Esophagus muscularis mucosa (tissue), 3 donors: ENCODE measurements around the gene SUPT6H.

Source experiments
- POLR2A ChIP-seq: fragments of 450-650 bp; IDR thresholded peaks from one replicate; pipeline ENCODE4 v1.6.1; 2017; ENCODE audit warnings: antibody characterized with exemption, moderate library complexity, mild to moderate bottlenecking, low read depth
- TF ChIP-seq, protein P1 (sequence below), 3 experiments: fragments of 200-600 bp in 2 of 3; fragments of 450-650 bp in 1 of 3; sonication (generic) in 2 of 3; IDR thresholded peaks; one replicate each; pipeline ENCODE4 v1.5.1; 2017 to 2019; ENCODE audit warnings: antibody characterized with exemption in 3 of 3, mild to moderate bottlenecking in 2 of 3, moderate library complexity in 1 of 3

DNA sequence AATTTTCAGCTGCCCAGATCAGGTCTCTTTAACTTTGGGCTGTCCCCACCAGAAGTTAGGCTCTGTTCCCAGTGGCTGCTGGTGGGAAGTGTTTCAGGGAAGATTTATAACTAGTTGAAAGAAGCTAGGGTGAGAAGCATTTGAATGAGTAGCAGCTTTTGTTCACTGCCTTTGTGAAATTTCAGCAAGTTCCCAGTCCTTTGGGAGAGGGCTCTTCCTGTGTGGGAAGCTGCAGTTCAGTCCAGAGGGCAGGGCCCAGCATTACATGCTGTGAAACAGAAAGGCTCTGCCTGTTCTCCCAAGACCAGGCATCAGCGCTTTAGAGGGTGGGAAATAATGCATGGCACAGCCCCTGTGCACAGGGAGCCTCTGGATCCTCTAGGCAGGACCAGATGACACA is 31.9 kb downstream of the SUPT6H start:
- TF ChIP-seq POLR2A = no peak
- TF ChIP-seq, protein P1, sequence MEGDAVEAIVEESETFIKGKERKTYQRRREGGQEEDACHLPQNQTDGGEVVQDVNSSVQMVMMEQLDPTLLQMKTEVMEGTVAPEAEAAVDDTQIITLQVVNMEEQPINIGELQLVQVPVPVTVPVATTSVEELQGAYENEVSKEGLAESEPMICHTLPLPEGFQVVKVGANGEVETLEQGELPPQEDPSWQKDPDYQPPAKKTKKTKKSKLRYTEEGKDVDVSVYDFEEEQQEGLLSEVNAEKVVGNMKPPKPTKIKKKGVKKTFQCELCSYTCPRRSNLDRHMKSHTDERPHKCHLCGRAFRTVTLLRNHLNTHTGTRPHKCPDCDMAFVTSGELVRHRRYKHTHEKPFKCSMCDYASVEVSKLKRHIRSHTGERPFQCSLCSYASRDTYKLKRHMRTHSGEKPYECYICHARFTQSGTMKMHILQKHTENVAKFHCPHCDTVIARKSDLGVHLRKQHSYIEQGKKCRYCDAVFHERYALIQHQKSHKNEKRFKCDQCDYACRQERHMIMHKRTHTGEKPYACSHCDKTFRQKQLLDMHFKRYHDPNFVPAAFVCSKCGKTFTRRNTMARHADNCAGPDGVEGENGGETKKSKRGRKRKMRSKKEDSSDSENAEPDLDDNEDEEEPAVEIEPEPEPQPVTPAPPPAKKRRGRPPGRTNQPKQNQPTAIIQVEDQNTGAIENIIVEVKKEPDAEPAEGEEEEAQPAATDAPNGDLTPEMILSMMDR (IDR thresholded peaks at IDR 0.05) = no peak
